Stimulated activated CD4-positive, alpha-beta T cell treated with anti-CD3 and anti-CD28 coated beads, TNF-alpha, amount 100 ng/mL, for 24 hours (primary cell): ENCODE measurements around the gene PET100.
"Not testable (repeated sequence)": the region's sequence is repeated elsewhere in the genome, so short reads cannot be mapped to it uniquely, and the experiment has no call there.

Experiments used
- DNase-seq, 3 experiments: peaks; one replicate each; pipeline ENCODE4 v3.0.0-alpha.2; 2020; ENCODE audit warnings: low read depth in 3 of 3

The PET100 gene

GRCh38 chr19:7633698-7634097 is 4.1 kb downstream of the PET100 start, which contains the start of gene PCP2:
Gene PCP2 (minus strand): TSS chr19:7633719. CDS start chr19:7633457, 262 bp downstream.
- DNase-seq = no peak

- no peak for DNase-seq
Measured at GRCh38 chr19:7635670-7636069, 6.1 kb downstream of the PET100 start.

DNA sequence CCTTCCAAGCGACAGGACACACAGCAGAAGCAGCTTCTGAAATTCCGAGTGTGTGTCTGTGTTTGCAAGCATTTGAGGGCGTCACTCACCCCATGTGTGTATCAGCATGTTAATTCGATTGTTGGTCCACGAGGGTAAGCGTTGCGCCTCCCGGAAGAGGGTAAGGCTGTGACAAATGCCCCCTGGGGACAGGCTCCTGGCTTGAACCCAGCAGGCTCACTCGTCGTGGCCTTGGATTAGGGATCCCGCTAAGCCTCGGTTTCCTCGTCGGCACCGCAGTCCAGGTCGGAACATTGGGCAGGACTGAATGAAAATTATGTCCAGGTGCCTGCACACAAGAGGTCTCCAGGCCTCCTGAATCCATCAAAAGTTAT is 6.7 kb downstream of the PET100 start:
- no peak for DNase-seq

- DNase-seq = peak; percentile 84 to 88 (median 86)
Measured at GRCh38 chr19:7636691-7637373, 7.2 kb downstream of the PET100 start, which contains the start of gene STXBP2. Gene STXBP2 (plus strand): TSS chr19:7637110. CDS start chr19:7637150, 40 bp downstream.

DNA sequence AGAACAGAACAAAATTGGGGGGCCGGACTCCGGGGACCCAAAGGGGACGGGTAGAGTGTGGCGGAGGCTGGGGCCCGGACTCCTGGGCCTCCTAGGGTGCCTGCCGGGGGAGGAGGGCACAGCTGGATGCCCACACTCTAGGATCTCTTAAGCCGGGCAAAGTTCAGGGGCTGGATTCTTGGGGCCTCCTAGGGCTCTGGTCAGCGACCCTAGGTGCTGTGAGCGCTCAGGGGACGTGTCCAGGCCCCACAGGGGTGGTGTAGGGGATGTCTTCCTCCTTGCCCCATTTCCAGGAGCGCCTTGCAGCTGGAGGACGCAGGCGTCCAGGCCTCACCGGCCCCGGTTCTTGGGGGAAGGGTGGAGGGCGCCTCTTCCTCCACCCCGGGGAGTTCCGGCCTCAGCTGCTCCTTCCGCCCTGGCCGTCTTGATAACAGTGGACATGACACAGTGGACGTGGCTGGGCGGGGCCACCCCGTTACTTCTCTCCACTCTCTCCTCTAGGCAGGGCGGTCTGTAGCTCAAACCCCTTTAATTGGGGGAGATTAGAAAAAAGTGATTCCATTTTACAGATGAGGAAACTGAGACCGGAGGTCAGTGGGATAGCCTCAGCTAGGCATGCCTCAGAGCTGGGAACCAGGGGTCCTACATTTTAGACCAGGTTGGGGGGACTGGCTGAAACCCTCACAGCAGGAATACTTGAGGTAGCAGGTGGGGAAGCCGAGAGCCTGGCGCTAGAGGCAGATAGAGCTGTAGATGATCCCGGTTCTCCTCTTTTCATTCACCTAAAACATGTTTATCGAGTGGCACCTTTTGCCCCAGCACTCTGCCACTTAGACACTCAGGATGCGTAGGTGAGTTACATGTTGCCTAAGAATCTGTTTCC is 8.0 kb downstream of the PET100 start:
- DNase-seq = no peak

GRCh38 chr19:7638802-7639465 is 9.3 kb downstream of the PET100 start:
- DNase-seq = no peak

DNA sequence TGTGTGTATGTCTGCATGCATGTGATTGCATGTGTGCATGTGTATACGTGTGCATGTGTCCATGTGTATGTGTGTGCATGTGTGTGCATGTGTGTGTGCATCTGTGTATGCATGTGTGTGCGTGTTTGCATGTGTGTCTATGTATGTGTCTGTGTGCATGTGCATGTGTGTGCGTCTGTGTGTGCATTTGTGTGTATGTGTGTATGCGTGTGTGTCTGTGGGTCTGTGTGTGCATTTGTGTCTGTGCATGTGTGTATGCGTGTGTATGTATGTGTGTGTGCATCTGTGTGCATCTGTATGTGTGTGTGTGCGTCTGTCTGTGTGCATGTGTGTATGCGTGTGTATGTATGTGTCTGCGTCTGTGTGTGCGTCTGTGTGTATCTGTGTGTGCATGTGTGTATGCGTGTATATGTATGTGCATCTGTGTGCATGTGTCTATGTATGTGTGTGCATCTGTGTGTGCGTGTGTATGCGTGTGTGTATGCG is 10.3 kb downstream of the PET100 start:
- DNase-seq = no peak

- no peak for DNase-seq
Measured at GRCh38 chr19:7640803-7641202, 11.2 kb downstream of the PET100 start.

GRCh38 chr19:7641290-7642276 is 12.0 kb downstream of the PET100 start:
- no peak for DNase-seq

DNA sequence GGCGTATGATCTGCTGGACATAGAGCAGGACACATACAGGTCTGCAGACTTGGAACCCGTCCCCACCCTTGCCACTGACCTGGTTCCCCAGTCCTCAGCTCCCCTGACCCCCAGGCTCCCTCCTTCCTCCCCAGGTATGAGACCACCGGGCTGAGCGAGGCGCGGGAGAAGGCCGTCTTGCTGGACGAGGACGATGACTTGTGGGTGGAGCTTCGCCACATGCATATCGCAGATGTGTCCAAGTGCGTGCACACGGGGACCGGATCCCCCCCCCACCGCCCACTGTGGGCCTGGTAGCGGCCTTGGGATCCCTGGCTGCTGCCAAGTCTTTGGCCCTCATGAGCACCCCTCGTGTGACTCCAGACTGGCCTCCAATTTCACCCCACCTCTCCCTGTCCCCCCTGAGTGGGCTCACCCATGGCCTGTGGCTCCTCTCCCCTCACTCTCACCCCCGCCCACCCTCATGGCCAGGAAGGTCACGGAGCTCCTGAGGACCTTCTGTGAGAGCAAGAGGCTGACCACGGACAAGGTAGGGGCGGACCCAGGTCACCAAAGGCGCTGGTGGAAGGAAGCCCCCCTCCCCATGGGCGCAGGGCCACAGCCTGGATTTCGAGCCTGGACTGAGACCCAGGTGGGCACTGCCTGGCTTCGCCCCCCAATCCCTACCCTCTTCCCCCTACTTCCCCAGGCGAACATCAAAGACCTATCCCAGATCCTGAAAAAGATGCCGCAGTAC is 12.9 kb downstream of the PET100 start:
- no peak for DNase-seq

- DNase-seq = no peak
Measured at GRCh38 chr19:7643031-7643415, 13.4 kb downstream of the PET100 start.

DNA sequence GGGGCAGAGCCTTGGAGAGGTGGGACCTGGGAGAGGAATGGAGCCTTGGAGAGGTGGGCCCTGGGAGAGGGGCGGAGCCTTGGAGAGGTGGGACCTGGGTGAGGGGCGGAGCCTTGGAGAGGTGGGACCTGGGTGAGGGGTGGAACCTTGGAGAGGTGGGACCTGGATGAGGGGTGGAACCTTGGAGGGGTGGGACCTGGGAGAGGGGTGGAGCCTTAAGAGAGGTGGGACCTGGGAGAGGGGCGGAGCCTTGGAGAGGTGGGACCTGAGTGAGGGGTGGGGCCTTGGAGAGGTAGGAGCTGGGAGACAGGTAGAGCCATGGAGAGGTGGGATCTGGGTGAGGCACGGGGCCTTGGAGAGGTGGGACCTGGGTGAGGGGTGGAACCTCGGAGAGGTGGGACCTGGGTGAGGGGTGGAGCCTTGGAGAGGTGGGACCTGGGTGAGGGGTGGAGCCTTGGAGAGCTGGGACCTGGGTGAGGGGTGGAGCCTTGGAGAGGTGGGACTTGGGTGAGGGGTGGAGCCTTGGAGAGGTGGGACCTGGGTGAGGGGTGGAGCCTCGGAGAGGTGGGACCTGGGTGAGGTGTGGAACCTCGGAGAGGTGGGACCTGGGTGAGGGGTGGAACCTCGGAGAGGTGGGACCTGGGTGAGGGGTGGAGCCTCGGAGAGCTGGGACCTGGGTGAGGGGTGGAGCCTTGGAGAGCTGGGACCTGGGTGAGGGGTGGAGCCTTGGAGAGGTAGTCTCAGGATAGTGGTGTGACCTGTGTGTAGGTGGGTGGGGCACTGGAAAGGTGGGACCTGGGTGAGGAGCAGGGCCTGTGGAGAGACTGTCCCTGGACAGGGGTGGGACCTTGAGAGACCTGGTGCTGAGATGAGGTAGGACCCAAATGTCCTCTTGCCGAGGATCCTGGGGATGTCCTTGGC is 14.3 kb downstream of the PET100 start:
- not testable (repeated sequence) for DNase-seq

- DNase-seq = no peak
Measured at GRCh38 chr19:7644550-7644877, 14.9 kb downstream of the PET100 start.

- no peak for DNase-seq
Measured at GRCh38 chr19:7645163-7645562, 15.6 kb downstream of the PET100 start.

DNA sequence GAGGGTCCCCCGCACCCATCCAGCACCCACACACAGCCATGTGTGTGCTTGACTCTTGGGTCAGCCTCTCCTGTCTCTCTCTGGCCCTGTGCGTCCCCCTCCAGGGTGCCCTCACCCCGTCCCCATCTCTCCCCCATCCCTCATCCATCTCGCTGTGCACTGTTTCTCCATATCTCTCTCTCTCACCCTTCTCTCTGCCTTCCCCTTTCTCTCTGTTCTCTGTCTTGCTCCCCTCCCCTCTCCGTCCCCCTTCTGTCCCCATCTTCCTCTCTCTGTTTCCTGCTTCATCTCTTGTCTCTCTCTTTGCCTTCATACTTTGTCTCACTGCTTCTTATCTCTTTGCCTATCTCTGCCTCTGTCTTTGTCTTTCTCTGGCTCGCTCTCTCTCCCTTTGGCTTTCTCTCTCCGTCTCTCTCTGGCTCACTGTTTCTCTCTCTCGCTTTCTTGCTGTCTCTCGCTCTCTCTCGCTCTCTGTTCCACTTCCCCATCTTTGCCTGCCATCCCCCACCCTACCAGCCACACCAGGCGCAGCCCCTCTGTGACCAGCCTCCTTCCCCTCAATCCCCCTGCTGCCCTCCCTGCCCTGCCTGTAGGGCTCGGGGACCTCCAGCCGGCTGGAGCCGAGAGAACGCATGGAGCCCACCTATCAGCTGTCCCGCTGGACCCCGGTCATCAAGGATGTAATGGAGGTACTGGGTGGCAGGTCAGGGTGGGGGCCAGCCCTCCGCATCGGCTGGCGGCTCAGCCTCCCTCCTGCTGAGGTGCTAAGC is 16.2 kb downstream of the PET100 start:
- no peak for DNase-seq

- DNase-seq = no peak
Measured at GRCh38 chr19:7646426-7646700, 16.8 kb downstream of the PET100 start.

- no peak for DNase-seq
Measured at GRCh38 chr19:7647156-7647555, 17.6 kb downstream of the PET100 start.

DNA sequence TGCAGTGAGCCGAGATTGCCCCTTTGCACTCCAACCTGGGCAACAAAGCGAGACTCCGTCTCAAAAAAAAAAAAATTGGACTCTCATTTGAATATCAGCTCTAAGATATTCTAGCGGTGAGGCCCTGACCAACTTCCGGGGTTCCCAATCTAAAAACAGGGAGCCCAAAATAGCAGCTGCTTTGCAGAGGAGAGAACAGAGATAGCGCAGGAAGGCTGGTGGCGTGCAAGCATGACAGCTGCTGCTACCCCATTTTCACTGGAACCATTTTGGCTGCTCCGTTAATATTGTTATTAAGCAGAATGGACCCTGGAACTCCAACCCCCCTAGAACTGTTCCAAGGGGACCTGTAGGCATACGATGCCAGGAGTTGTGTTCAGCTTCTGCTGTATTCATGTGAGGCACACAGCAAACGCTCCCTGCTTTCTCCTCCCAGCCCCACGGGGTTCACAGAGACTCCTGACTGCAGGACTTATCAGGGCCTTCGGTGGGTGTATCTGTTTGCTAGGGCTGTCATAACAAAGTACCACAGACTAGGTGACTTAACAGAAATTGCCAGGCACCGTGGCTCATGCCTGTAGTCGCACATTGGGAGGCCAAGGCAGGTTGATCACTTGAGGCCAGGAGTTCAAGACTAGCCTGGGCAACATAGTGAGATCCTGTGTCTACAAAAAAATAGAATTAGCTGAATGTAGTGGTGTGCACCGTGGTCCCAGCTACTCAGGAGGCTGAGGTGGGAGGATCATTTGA is 18.8 kb downstream of the PET100 start:
- DNase-seq = no peak
